Hematopoietic multipotent progenitor cell treated with erythropoietin and hydrocortisone succinate and interleukin-3 and kit ligand, for 17 days (in vitro differentiated cells): ENCODE data around the gene PTBP3.
A peak's percentile ranks its signal among the peaks of the same experiment; 100 is the strongest.

Experiments used
- DNase-seq: peaks from one replicate; pipeline ENCODE4 v3.0.0-alpha.2; 2015; ENCODE audit warnings: low spot score

PTBP3 gene

GRCh38 chr9:112360047-112360804, 26.8 kb upstream of the PTBP3 start:
- no peak for DNase-seq

GRCh38 chr9:112355427-112355897, 22.0 kb upstream of the PTBP3 start:
- no peak for DNase-seq

GRCh38 chr9:112354081-112354743, 20.8 kb upstream of the PTBP3 start:
- DNase-seq, result no peak

DNA sequence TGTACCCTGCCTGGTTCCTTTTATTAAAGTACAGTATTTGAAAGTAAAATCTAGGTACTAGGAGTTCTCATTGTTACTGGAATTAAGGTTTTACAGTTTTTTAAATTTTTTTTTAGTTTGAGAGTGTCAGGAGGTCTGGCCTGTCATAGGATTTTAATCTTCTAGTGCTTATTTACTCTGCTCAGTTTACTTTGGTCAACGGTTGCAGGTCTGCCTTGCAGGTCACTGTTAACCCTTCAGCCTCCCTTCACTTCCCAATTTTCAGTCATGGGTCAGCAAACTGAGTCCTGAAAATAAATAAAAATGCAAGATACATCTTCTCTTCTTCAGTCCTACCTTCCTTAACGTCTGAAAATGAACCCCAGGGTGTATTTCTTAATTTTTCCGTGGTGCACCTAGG, 18.8 kb upstream of the PTBP3 start:
- no peak for DNase-seq

DNA sequence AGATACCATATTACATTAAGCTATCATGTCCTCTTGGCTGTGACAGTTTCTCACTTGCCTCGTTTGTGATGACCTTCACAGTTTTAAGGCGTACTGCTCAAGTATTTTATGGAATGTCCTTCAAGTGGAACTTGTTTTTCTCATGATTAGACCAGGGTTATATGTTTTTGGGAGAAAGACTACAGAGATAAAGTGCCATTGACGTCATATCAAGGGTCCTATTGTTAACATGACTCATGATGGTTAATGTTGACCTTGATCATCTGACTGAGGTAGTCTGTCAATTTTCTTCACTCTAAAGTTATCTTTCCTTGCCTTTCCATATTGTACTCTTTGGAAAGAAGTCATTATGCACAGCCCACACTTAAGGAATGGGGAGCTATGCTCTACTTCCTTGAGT, 17.8 kb upstream of the PTBP3 start:
- DNase-seq, result no peak

DNA sequence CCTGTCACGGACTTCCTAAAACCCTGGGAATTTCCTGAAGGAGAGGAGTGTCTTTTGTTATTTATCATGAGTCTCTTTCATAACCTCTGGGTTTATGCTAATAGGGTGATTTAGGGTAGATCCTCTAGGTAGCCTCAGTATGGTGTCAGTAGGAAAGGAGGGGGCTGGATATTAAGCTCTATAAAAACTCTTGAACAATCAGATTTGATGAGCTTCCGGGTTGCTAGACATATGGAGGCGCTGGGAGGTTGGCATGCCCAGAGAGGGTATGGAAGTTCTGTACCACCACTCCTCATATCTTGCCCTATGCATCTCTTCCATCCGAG, 15.6 kb upstream of the PTBP3 start:
- no peak for DNase-seq

GRCh38 chr9:112348257-112349007, 15.0 kb upstream of the PTBP3 start:
- DNase-seq, result peak; percentile 75

DNA sequence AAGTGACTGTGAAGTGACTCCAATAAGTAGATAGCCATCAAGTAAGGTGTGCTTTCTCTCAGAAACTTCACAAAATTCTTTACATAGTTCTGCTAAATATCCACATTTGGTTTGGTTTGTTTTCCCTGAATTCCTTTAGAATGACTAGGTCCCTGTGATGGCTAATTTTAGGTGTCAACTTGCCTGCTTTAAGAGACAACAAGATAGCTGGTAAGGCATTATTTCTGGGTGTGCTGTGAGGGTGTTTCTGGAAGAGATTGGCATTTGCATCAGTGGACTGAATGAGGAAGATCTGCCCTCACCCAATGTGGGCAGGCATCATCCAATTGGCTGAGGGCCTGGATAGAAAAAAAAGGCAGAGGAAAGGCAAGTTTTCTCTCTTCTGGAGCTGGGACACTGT, 8.3 kb upstream of the PTBP3 start:
- no peak for DNase-seq

DNA sequence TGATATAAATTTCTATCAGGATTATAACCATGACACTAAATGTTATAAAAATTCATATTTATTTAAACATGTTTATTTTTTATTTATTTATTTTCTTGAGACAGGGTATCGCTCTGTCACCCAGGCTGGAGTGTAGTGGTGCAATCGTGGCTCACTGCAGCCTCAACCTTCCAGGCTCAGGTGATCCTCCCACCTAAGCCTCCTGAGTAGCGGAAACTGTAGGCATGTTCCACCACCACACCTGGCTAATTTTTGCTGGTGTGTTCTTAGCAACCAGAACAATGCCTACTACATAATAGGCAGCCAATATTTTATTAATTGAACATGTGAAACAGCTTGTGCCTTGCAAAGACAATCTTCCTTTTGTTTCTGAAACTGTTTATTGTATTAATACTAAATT, 6.5 kb upstream of the PTBP3 start:
- no peak for DNase-seq

DNA sequence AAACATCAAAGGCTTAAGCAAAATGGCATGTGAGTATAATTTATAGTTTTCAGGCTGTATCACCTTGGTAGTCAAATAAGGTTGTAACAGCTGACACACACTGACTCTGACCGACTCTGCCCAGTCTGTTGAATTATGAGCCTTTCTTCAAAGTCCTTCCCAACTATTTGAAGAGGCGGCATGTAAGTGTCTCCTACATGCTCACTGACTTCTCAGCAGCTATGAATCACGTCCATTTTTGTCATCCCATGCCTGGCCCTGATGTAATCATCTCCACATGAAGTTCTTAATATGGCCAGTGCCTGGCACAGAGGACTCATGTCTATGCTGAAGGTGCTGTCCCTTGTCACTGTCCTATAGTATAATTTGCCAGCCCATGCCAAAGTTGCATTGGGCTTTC, 5.1 kb upstream of the PTBP3 start:
- no peak for DNase-seq

DNA sequence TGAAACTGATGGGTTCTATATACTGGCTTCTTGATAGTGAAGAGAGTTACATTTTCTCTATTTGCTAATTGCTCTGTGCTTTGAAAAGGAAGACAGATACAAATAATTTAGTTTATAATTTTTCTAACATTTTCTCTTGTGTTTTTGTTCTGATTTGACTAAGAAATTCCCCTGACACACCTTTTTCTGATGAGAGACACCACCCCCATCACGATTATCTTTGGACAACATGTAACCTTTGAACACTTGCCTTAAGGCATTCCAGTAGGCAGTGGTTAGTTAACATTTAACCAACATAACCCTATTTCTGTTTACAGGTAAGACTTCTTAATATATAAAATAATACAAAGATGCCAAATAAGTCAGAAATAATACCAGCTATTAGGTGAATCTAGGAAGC, 4.1 kb upstream of the PTBP3 start:
- DNase-seq, result no peak

GRCh38 chr9:112334432-112334841, 1.0 kb upstream of the PTBP3 start:
- DNase-seq, result peak; percentile 32

DNA sequence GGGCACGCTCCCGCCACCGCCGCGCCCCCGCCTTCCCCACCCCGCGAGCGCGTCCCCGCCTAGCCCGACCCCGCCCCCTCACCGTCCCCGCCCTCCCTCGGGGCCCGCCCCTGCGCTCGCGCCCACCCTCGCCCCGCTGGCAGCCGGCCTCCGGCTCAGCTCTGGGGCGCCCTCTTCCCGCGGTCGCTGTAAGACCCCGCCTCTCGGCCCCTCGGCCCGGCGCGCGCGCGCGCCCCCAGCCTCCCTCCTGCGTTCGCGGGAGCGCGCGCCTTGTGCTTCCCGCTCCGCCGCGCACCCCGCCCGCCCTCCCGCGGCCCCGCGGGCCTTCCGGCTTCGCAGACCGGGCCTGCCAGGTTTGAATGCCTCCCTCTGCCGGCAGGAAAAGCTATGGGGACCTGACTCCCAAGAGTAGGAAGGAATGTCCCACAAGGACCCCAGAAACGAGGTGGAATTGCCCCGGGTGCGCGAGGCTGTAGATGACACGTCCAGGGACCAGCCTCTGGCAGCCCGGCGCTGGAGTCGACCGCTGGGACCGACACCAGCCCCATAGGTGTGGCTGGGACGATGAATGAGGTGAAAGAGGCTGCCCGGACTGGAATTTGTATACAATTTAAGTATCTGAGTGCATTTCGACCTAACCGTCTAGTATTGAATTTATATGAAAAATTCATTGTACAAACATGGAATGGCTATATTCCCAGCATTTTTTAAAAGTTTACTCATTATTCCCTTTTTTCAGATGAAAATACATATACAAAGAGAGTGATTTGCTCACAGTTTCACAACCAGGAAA, 416 bp upstream of the PTBP3 start:
- DNase-seq, result peak; percentile 92

- DNase-seq, result no peak
These were observed 794 bp downstream of the PTBP3 start for GRCh38 chr9:112332674-112332976.

- DNase-seq, result peak; percentile 37
These were observed 1.2 kb downstream of the PTBP3 start for GRCh38 chr9:112332214-112332613.

DNA sequence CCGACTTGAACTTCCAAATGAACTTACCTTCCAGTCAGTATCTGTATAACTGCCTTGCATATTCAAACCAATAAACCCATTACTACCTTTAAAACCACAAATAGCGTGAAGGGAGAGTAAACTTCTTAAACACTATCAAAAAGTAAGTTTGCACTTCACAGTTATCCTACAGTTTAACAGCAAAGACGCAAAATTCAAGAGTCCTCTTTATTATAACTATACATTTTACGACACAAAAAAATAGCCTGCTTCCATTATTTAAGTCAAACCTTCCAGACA, 1.8 kb downstream of the PTBP3 start:
- DNase-seq, result peak; percentile 41

- no peak for DNase-seq
These were observed 4.9 kb downstream of the PTBP3 start for GRCh38 chr9:112328545-112328944.

- no peak for DNase-seq
These were observed 5.5 kb downstream of the PTBP3 start for GRCh38 chr9:112327718-112328450.

DNA sequence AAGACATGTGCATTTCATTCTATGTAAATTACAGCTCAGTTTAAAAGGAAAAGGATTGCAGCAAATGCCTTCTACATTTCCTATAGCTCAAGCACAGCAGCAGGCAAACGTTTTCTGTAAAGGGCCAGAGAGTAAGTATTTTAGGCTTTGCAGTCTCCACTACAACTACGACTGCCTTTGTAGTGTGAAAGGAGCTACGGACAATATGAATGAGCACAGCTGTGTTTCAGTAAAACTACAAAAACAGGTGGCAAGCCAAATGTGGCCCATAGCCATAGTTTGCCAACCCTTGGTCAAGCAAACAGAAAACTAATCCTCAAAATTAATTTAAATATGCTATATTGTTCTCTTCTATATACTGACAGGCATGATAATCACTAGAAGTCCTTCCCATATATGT, 7.2 kb downstream of the PTBP3 start:
- no peak for DNase-seq

DNA sequence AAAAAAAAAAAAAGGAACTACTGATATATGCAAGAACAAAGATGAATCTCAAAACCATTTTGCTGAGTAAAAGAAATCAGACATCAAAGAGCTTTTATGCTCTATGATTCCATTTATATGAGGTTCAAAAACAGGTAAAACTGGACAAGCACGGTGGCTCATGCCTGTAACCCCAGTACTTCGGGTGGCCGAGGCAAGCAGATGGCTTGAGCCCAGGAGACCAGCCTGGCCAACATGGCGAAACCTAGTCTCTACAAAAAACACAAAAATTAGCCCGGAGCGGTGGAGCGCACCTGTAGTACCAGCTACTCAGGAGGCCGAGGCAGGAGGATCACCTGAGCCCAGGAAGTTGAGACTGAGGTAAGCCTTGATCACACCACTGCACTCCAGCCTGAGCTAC, 7.8 kb downstream of the PTBP3 start:
- DNase-seq, result no peak

GRCh38 chr9:112325127-112325526, 8.3 kb downstream of the PTBP3 start:
- no peak for DNase-seq

GRCh38 chr9:112323378-112323854, 10.0 kb downstream of the PTBP3 start:
- DNase-seq, result no peak
